LNCAP (cell line): Measurements from ENCODE around the gene ATG2A.

ENCODE experiments used
- CTCF ChIP-seq: fragments of 450-650 bp; IDR thresholded peaks from 2 replicates; pipeline ENCODE4 v1.5.1; 2017; ENCODE audit warnings: mild to moderate bottlenecking

ATG2A gene

DNA sequence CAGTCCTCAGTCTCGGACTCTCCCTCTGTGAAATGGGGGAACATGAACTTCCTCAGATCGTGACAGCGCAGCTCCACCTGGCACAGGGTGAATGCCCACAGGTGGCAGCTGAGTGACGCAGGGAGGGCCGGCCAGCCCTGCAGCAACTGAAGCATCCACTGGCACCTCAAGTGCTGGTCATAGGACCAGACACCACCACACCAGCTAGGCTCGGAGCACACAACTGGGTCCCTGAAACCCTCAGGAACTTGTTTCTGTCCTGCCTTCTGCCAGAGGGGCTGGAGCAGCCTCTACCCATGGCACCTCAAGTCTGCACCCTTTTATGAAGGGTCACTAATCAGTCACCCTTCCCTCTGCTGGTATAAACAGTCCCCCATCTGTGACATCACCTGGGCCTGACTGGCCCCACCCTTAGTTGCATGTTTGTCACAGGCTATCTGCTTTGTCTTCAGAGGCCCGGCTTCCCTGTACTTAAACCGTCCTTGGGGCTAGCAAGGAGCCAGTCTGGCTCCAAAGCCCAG lies 65.1 kb downstream of the ATG2A start:
- no peak for TF ChIP-seq CTCF

- TF ChIP-seq CTCF = no peak
Measured at GRCh38 chr11:64850979-64851567, 65.9 kb downstream of the ATG2A start.

GRCh38 chr11:64849598-64850356 lies 67.2 kb downstream of the ATG2A start:
- TF ChIP-seq CTCF = no peak

DNA sequence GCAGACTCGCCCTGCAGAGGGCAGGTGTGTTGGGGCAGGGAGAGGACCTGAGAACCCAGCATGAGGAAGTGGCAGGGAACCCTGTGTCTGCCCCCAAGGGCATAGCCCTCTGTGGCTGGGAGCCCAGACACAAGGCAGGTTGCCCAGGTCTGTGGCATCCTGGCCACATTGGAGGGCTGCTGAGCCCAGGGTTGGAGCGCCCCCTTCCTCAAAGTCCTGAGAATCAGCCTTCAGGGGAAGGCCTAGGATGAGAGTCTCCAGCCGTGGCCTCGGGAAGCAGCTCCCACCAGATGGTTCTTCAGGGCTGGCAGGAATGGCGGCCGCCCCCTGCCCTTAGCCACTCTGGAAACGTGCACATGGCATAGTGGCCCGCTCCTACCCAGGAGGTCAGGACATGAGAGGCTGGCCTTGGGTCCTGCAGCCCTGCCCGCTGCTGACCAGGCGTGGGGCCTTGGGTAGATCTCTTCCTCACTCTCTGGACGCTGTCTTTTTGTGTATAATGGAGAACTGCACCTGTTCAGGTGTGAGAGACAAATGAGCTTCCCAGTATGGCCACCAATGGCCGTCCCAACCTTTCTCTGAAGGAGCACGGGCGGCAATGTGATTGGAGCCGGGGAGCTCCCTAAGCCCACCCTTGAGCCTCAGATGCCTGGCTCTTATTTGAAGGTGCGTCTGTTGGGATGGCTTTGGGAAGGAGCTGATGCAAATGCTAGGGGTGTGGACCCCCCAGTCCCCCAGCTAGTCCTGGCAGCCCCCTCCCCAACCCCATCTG lies 68.0 kb downstream of the ATG2A start:
- no peak for TF ChIP-seq CTCF

DNA sequence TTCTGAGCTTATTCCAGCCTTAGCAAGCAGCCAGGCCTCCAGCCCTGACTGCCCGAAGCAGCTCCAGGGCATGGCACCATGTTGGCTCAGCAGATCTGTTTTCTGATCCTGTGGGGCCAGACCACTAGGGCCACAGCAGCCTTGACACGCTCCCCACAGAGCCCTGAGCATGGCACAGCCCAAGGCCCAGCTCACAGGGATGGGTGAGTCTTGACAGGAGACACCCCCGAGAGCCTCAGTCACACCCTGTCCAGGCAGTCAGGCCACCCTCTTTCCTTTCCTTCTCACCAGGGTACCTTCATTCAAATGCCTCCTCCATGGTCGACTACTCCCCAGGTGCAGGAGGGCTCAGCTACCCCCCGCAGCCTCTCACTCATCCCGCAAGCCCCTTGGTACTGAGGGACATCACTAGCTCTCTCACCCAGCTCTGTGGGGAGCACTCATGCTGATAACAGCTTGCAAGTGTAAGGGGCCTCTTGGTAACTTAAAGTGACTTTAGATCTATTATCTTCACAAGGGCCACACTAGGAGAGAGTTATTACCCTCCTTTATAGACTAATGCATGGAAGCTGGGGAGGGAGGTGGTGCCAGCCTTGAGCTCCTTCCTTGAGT lies 68.7 kb downstream of the ATG2A start:
- TF ChIP-seq CTCF = no peak

DNA sequence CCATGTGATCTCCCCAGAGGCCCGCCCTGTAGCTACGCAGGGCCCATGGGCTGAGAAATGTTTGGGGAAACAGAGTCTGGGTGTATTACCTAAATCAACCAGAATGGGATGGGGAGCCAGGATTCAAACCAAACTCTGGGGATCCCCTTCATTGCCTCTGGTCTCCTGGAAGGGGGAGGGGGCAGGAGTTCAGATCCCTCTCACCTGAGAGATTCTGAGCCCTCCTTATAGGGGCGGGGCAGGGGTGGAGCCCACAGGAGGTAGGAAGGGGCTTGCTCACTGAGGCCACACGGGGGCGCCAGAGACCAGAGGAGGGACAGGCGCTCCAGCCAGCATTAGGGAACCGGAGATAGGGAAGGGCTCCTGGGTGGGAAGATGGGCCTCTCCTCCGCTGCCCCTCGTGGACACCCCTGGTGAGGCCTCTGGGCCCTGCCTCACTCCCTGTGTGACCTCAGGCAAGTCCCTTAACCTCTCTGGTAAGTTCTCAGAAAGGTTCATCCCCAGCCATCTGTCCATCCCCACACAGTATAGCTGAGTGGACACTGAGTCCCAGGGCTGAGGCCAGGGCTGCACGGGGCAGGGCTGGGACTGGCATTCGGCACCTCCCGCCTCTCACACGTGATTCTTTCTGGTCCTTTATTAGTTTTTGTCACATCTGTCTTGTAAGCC lies 69.9 kb downstream of the ATG2A start:
- peak; percentile 91 for TF ChIP-seq CTCF
